Measurements from ENCODE around the gene MYG1. TPM values are rescaled to one million over a fixed set of nuclear protein-coding genes. Genes with fewer than 3 reads are reported as not detected.

MYG1 gene
- total RNA-seq, 1 donor = 39.5 TPM

GRCh38 chr12:53343449-53343848 lies 44.0 kb downstream of the MYG1 start:
- DNase-seq (ENCODE audit: low read depth) = no peak
- TF ChIP-seq, protein P1, sequence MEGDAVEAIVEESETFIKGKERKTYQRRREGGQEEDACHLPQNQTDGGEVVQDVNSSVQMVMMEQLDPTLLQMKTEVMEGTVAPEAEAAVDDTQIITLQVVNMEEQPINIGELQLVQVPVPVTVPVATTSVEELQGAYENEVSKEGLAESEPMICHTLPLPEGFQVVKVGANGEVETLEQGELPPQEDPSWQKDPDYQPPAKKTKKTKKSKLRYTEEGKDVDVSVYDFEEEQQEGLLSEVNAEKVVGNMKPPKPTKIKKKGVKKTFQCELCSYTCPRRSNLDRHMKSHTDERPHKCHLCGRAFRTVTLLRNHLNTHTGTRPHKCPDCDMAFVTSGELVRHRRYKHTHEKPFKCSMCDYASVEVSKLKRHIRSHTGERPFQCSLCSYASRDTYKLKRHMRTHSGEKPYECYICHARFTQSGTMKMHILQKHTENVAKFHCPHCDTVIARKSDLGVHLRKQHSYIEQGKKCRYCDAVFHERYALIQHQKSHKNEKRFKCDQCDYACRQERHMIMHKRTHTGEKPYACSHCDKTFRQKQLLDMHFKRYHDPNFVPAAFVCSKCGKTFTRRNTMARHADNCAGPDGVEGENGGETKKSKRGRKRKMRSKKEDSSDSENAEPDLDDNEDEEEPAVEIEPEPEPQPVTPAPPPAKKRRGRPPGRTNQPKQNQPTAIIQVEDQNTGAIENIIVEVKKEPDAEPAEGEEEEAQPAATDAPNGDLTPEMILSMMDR (IDR thresholded peaks at IDR 0.05; ENCODE audit: insufficient read depth, low read length) = no peak
- H3K4me3 ChIP-seq (ENCODE audit: low read depth, low read length) = no peak overlapping the region

GRCh38 chr12:53343969-53344368 lies 44.5 kb downstream of the MYG1 start:
- no peak overlapping the region for H3K4me3 ChIP-seq (ENCODE audit: low read depth, low read length)
- TF ChIP-seq, protein P1 (IDR thresholded peaks at IDR 0.05; ENCODE audit: insufficient read depth, low read length) = no peak
- DNase-seq (ENCODE audit: low read depth) = no peak

DNA sequence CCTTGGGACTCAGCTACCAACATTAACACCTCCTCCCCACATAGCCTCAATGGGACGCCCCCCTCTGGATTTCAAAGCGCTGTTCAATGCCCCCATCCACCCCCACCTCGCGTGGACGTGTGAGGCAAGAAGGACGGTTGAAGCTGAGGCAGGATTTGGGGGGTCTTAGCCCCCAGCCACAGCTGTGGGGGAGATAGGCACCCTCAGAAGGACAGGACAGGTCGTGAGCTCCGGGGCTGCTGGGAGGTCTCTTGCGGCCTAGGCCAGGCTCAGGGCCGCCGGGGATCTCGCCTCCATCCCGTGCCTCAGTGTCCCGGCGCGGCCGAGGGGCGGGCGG lies 45.0 kb downstream of the MYG1 start:
- no peak for DNase-seq (ENCODE audit: low read depth)
- TF ChIP-seq, protein P1 (IDR thresholded peaks at IDR 0.05; ENCODE audit: insufficient read depth, low read length) = no peak
- H3K4me3 ChIP-seq (ENCODE audit: low read depth, low read length) = peak overlapping the region; percentile 74

GRCh38 chr12:53344824-53345485 lies 45.5 kb downstream of the MYG1 start:
- peak; percentile 73 for DNase-seq (ENCODE audit: low read depth)
- TF ChIP-seq, protein P1 (IDR thresholded peaks at IDR 0.05; ENCODE audit: insufficient read depth, low read length) = peak; percentile 79
- H3K4me3 ChIP-seq (ENCODE audit: low read depth, low read length) = peak overlapping the region; percentile 74

DNA sequence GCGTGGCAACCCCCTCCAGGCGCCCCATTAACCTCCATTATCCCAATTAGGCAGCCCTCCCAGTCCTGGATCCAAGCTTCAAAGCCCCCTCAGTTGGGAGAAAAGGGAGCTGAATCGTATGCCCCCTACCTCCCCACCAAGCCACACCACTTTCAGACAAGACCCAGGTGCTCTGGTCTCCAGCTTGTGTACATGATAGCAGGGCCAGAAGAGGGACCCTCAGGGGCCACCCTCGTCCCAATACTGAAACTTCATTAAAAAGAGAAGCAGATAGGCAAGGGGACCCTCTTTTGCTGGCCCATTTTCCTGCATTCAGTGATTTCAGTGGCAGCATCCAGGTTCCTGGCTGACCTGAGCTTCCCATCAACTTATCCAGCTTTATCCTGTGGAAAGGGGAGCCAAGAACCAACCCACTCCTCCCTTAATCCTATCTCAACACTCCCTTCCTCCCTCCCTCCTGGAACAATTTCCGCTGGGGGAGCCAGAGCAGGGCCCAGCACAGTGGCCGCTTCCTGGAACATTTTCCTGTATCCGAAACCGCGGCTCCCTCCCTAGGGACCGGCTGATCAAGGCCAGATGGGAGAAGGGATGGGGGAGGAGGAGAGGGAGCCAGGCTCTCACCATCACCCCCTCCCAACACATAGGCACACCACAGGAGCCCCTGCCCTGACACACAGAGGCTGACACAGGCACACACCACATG lies 46.1 kb downstream of the MYG1 start:
- peak overlapping the region; percentile 74 for H3K4me3 ChIP-seq (ENCODE audit: low read depth, low read length)
- TF ChIP-seq, protein P1 (IDR thresholded peaks at IDR 0.05; ENCODE audit: insufficient read depth, low read length) = no peak
- DNase-seq (ENCODE audit: low read depth) = peak; percentile 70

DNA sequence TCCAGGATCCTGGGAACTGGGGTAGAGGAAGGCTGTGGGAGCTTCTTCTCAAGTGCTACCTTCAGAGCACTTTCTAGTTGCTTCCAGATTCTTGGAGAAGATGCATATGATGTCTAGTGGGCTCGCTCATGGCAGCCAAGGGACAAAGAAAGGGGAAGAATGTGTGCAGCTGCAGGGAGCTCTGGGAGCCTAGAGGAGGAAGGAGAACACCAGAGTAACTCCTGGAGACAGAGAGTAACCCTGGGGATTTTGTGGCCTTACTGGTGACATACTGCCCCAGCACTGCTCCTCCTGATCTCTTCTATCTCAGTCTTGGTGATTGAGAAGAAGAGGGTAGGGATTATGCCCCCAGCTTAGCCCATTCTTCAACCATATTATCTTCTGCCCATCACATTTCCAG lies 47.0 kb downstream of the MYG1 start:
- TF ChIP-seq, protein P1 (IDR thresholded peaks at IDR 0.05; ENCODE audit: insufficient read depth, low read length) = no peak
- DNase-seq (ENCODE audit: low read depth) = no peak
- no peak overlapping the region for H3K4me3 ChIP-seq (ENCODE audit: low read depth, low read length)
